Measurements from ENCODE around the gene AQP12A. TPM values are rescaled to one million over a fixed set of nuclear protein-coding genes. Genes with fewer than 3 reads are reported as not detected.
"Not testable (repeated sequence)": the region's sequence is repeated elsewhere in the genome, so short reads cannot be mapped to it uniquely, and the experiment has no call there.

The AQP12A gene
- total RNA-seq, 1 donor from 2014 or later, result not detected

GRCh38 chr2:240688553-240688919 lies 3.1 kb upstream of the AQP12A start:
- Mint-ChIP-seq H3K4me1 (ENCODE audit: low read depth, unreplicated experiment) (no peaks in the 10 kb centered on the region), H3K9me3 (ENCODE audit: unreplicated experiment) (no peaks in the 10 kb centered on the region), H3K27me3 (ENCODE audit: unreplicated experiment) (no peaks in the 10 kb centered on the region), H3K27ac (ENCODE audit: unreplicated experiment) (no peak overlapping the region), H3K4me3 (ENCODE audit: unreplicated experiment) (no peak overlapping the region), H3K36me3 (ENCODE audit: unreplicated experiment) (no peaks in the 10 kb centered on the region)
- no peak for DNase-seq
- no peak for TF ChIP-seq CTCF (IDR thresholded peaks at IDR 0.05; ENCODE audit: partially characterized antibody, unreplicated experiment)

- Mint-ChIP-seq H3K4me1 (ENCODE audit: low read depth, unreplicated experiment) (no peaks in the 10 kb centered on the region), H3K9me3 (ENCODE audit: unreplicated experiment) (no peaks in the 10 kb centered on the region), H3K4me3 (ENCODE audit: unreplicated experiment) (no peak overlapping the region), H3K27me3 (ENCODE audit: unreplicated experiment) (no peaks in the 10 kb centered on the region), H3K36me3 (ENCODE audit: unreplicated experiment) (no peaks in the 10 kb centered on the region), H3K27ac (ENCODE audit: unreplicated experiment) (no peak overlapping the region)
- TF ChIP-seq CTCF (IDR thresholded peaks at IDR 0.05; ENCODE audit: partially characterized antibody, unreplicated experiment), result no peak
- DNase-seq, result no peak
Measured at GRCh38 chr2:240689975-240690374, 1.7 kb upstream of the AQP12A start.

GRCh38 chr2:240690421-240691074 lies 1.1 kb upstream of the AQP12A start:
- not testable (repeated sequence) for H3K36me3 Mint-ChIP-seq (ENCODE audit: unreplicated experiment); H3K9me3 Mint-ChIP-seq (ENCODE audit: unreplicated experiment); DNase-seq; H3K4me3 Mint-ChIP-seq (ENCODE audit: unreplicated experiment); H3K4me1 Mint-ChIP-seq (ENCODE audit: low read depth, unreplicated experiment); H3K27ac Mint-ChIP-seq (ENCODE audit: unreplicated experiment); H3K27me3 Mint-ChIP-seq (ENCODE audit: unreplicated experiment)

GRCh38 chr2:240691075-240691427 lies 615 bp upstream of the AQP12A start:
- H3K27me3 Mint-ChIP-seq (ENCODE audit: unreplicated experiment); H3K4me1 Mint-ChIP-seq (ENCODE audit: low read depth, unreplicated experiment); H3K27ac Mint-ChIP-seq (ENCODE audit: unreplicated experiment); H3K9me3 Mint-ChIP-seq (ENCODE audit: unreplicated experiment); H3K4me3 Mint-ChIP-seq (ENCODE audit: unreplicated experiment); DNase-seq; H3K36me3 Mint-ChIP-seq (ENCODE audit: unreplicated experiment): not testable (repeated sequence)

GRCh38 chr2:240692583-240693561 lies 1.2 kb downstream of the AQP12A start:
- not testable (repeated sequence) for H3K4me1 Mint-ChIP-seq (ENCODE audit: low read depth, unreplicated experiment); H3K4me3 Mint-ChIP-seq (ENCODE audit: unreplicated experiment); H3K27me3 Mint-ChIP-seq (ENCODE audit: unreplicated experiment); H3K36me3 Mint-ChIP-seq (ENCODE audit: unreplicated experiment); DNase-seq; H3K27ac Mint-ChIP-seq (ENCODE audit: unreplicated experiment); H3K9me3 Mint-ChIP-seq (ENCODE audit: unreplicated experiment)

- H3K4me3 Mint-ChIP-seq (ENCODE audit: unreplicated experiment); H3K27me3 Mint-ChIP-seq (ENCODE audit: unreplicated experiment); DNase-seq; H3K4me1 Mint-ChIP-seq (ENCODE audit: low read depth, unreplicated experiment); H3K27ac Mint-ChIP-seq (ENCODE audit: unreplicated experiment); H3K36me3 Mint-ChIP-seq (ENCODE audit: unreplicated experiment); H3K9me3 Mint-ChIP-seq (ENCODE audit: unreplicated experiment): not testable (repeated sequence)
Measured at GRCh38 chr2:240694304-240694703, 2.6 kb downstream of the AQP12A start.

- H3K4me1 Mint-ChIP-seq (ENCODE audit: low read depth, unreplicated experiment); DNase-seq; H3K4me3 Mint-ChIP-seq (ENCODE audit: unreplicated experiment): not testable (repeated sequence)
Measured at GRCh38 chr2:240695593-240695992, 3.9 kb downstream of the AQP12A start.

GRCh38 chr2:240696469-240696868 lies 4.8 kb downstream of the AQP12A start:
- not testable (repeated sequence) for H3K4me1 Mint-ChIP-seq (ENCODE audit: low read depth, unreplicated experiment); H3K4me3 Mint-ChIP-seq (ENCODE audit: unreplicated experiment); DNase-seq; H3K36me3 Mint-ChIP-seq (ENCODE audit: unreplicated experiment); H3K27me3 Mint-ChIP-seq (ENCODE audit: unreplicated experiment); H3K9me3 Mint-ChIP-seq (ENCODE audit: unreplicated experiment); H3K27ac Mint-ChIP-seq (ENCODE audit: unreplicated experiment)

More at GRCh38 chr2:240695593-240695992, 3.9 kb downstream of the AQP12A start:
- H3K9me3 Mint-ChIP-seq (ENCODE audit: unreplicated experiment); H3K27ac Mint-ChIP-seq (ENCODE audit: unreplicated experiment); H3K36me3 Mint-ChIP-seq (ENCODE audit: unreplicated experiment); H3K27me3 Mint-ChIP-seq (ENCODE audit: unreplicated experiment): not testable (repeated sequence)

- not testable (repeated sequence) for DNase-seq
Measured at GRCh38 chr2:240698852-240699561, 7.3 kb downstream of the AQP12A start.

GRCh38 chr2:240699835-240700234 lies 8.2 kb downstream of the AQP12A start:
- not testable (repeated sequence) for H3K27me3 Mint-ChIP-seq (ENCODE audit: unreplicated experiment); H3K4me1 Mint-ChIP-seq (ENCODE audit: low read depth, unreplicated experiment); H3K4me3 Mint-ChIP-seq (ENCODE audit: unreplicated experiment); H3K36me3 Mint-ChIP-seq (ENCODE audit: unreplicated experiment); H3K9me3 Mint-ChIP-seq (ENCODE audit: unreplicated experiment); H3K27ac Mint-ChIP-seq (ENCODE audit: unreplicated experiment); DNase-seq

More at GRCh38 chr2:240698852-240699561, 7.3 kb downstream of the AQP12A start:
- H3K4me1 Mint-ChIP-seq (ENCODE audit: low read depth, unreplicated experiment); H3K36me3 Mint-ChIP-seq (ENCODE audit: unreplicated experiment); H3K27ac Mint-ChIP-seq (ENCODE audit: unreplicated experiment); H3K27me3 Mint-ChIP-seq (ENCODE audit: unreplicated experiment); H3K9me3 Mint-ChIP-seq (ENCODE audit: unreplicated experiment); H3K4me3 Mint-ChIP-seq (ENCODE audit: unreplicated experiment): not testable (repeated sequence)

Data from glutamatergic neuron (in vitro differentiated cells).